H1 (cell line): ENCODE results near the gene ODR4. TPM values are rescaled to one million over a fixed set of nuclear protein-coding genes. Genes with fewer than 3 reads are reported as not detected.

ENCODE experiments used
- BACH1 ChIP-seq: IDR thresholded peaks from 2 replicates; pipeline ENCODE4 v1.6.1; 2012; ENCODE audit warnings: low read length, improper control_type of control experiment
- SIRT6 ChIP-seq: IDR thresholded peaks from one replicate; pipeline ENCODE4 v1.7.1; 2012; ENCODE audit warnings: low read length, inconsistent platforms
- SP4 ChIP-seq: IDR thresholded peaks from 2 replicates; pipeline ENCODE4 v1.6.1; 2012; ENCODE audit warnings: low read length, inconsistent platforms
- TBP ChIP-seq: IDR thresholded peaks from 2 replicates; pipeline ENCODE4 v1.6.1; 2011; ENCODE audit warnings: low read depth, low read length, improper control_type of control experiment
- YY1 ChIP-seq: IDR thresholded peaks from 2 replicates; pipeline ENCODE4 v1.6.1; 2011; ENCODE audit warnings: low read depth, mild to moderate bottlenecking, low read length
- polyA plus RNA-seq, 7 experiments: library from polyadenylated mRNA; depleted of rRNA in 3 of 7; stranded (reverse) in 5 of 7; unstranded in 2 of 7; fragments of >200 nt in 5 of 7; fragments of 200-250 nt in 2 of 7; gene quantifications; 1 replicate in 5 of 7; 2 replicates in 1 of 7; 4 replicates in 1 of 7; pipeline versions ENCODE4 v1.2.1 to v1.2.3, GENCODE V29; 2011 to 2013; ENCODE audit warnings: missing spikeins in 2 of 7, mixed read lengths in 2 of 7
- total RNA-seq: library from RNA; stranded (reverse); fragmentation: NEBNext Ultra II Directional; extraction: Animal tissue kit (Norgen Biotek cat#: 25700); gene quantifications from 2 replicates; pipeline ENCODE4 v1.2.1, GENCODE V29; 2021
- TF ChIP-seq, protein P1 (sequence below), 3 experiments: IDR thresholded peaks; 1 replicate in 2 of 3; 2 replicates in 1 of 3; pipeline versions ENCODE4 v1.5.1 to v1.6.1; 2011; ENCODE audit warnings: low read length in 3 of 3, mild to moderate bottlenecking in 3 of 3, inconsistent platforms in 2 of 3, low read depth in 1 of 3, moderate library complexity in 1 of 3; ENCODE audit not compliant: insufficient read depth in 1 of 3; ENCODE audit errors: control extremely low read depth in 1 of 3
- TF ChIP-seq, protein P2 (sequence below): fragments of 300-600 bp; sonication (generic); IDR thresholded peaks from 2 replicates; pipeline ENCODE4 v1.7.1; 2012; ENCODE audit warnings: low read length, moderate library complexity, mild to moderate bottlenecking, inconsistent platforms; ENCODE audit not compliant: insufficient replicate concordance
- TF ChIP-seq, protein P3 (sequence below): IDR thresholded peaks from 2 replicates; pipeline ENCODE4 v1.6.1; 2012; ENCODE audit warnings: inconsistent platforms

ODR4 gene
- total and polyA plus RNA-seq, 2 of the 8 experiments (the other 6 are each of a cell fraction or from before 2014, with no cell fraction given): 4.1 to 14.1 TPM

DNA sequence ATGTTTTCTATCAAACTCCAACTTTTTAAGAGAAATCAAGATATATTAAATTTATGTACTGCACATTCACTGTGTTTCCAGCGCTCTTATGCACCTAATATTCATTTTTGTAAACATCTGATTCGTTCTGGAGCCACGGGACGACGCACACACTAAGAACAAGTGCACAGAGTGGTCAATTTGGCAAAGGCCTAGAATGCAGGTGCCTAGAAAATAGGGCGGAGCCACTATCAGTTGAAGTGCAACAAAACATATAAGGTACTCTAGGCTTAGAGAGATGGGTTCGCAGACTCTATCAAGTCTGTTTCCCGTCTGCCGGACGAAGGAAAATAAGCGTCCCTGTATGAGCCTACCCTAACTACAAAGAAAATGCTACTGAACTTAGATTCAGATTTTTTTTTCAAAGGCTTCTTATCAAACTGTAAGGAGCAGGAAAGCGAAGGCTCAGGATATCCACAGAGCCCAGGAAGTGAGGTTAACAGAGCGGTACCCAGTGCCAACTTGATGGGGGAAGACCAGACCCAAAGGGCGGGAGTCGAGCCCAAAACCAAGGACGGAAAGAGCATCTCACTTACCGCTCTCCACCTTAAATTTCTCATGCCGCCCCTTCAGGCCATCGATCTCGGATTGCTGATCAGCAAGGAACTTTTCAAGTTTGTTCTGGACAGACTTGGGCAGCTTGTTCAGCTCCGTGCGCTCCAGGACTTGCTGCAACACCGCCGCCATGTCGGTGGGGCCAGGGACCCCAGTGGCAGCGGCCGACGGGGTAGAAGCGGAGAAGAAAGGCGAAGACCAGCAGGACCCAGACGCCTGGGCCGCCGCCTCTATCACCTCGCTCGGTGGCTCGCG, 1.1 kb upstream of the ODR4 start (continued):
- no peak for TF ChIP-seq BACH1
- TF ChIP-seq, protein P1, sequence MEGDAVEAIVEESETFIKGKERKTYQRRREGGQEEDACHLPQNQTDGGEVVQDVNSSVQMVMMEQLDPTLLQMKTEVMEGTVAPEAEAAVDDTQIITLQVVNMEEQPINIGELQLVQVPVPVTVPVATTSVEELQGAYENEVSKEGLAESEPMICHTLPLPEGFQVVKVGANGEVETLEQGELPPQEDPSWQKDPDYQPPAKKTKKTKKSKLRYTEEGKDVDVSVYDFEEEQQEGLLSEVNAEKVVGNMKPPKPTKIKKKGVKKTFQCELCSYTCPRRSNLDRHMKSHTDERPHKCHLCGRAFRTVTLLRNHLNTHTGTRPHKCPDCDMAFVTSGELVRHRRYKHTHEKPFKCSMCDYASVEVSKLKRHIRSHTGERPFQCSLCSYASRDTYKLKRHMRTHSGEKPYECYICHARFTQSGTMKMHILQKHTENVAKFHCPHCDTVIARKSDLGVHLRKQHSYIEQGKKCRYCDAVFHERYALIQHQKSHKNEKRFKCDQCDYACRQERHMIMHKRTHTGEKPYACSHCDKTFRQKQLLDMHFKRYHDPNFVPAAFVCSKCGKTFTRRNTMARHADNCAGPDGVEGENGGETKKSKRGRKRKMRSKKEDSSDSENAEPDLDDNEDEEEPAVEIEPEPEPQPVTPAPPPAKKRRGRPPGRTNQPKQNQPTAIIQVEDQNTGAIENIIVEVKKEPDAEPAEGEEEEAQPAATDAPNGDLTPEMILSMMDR (IDR thresholded peaks at IDR 0.05; ENCODE audit: control extremely low read depth in 1 of 3, insufficient read depth in 1 of 3, low read depth in 1 of 3, low read length in 3 of 3): no peak
- no peak for TF ChIP-seq SP4
- TF ChIP-seq TBP: no peak
- TF ChIP-seq, protein P2, sequence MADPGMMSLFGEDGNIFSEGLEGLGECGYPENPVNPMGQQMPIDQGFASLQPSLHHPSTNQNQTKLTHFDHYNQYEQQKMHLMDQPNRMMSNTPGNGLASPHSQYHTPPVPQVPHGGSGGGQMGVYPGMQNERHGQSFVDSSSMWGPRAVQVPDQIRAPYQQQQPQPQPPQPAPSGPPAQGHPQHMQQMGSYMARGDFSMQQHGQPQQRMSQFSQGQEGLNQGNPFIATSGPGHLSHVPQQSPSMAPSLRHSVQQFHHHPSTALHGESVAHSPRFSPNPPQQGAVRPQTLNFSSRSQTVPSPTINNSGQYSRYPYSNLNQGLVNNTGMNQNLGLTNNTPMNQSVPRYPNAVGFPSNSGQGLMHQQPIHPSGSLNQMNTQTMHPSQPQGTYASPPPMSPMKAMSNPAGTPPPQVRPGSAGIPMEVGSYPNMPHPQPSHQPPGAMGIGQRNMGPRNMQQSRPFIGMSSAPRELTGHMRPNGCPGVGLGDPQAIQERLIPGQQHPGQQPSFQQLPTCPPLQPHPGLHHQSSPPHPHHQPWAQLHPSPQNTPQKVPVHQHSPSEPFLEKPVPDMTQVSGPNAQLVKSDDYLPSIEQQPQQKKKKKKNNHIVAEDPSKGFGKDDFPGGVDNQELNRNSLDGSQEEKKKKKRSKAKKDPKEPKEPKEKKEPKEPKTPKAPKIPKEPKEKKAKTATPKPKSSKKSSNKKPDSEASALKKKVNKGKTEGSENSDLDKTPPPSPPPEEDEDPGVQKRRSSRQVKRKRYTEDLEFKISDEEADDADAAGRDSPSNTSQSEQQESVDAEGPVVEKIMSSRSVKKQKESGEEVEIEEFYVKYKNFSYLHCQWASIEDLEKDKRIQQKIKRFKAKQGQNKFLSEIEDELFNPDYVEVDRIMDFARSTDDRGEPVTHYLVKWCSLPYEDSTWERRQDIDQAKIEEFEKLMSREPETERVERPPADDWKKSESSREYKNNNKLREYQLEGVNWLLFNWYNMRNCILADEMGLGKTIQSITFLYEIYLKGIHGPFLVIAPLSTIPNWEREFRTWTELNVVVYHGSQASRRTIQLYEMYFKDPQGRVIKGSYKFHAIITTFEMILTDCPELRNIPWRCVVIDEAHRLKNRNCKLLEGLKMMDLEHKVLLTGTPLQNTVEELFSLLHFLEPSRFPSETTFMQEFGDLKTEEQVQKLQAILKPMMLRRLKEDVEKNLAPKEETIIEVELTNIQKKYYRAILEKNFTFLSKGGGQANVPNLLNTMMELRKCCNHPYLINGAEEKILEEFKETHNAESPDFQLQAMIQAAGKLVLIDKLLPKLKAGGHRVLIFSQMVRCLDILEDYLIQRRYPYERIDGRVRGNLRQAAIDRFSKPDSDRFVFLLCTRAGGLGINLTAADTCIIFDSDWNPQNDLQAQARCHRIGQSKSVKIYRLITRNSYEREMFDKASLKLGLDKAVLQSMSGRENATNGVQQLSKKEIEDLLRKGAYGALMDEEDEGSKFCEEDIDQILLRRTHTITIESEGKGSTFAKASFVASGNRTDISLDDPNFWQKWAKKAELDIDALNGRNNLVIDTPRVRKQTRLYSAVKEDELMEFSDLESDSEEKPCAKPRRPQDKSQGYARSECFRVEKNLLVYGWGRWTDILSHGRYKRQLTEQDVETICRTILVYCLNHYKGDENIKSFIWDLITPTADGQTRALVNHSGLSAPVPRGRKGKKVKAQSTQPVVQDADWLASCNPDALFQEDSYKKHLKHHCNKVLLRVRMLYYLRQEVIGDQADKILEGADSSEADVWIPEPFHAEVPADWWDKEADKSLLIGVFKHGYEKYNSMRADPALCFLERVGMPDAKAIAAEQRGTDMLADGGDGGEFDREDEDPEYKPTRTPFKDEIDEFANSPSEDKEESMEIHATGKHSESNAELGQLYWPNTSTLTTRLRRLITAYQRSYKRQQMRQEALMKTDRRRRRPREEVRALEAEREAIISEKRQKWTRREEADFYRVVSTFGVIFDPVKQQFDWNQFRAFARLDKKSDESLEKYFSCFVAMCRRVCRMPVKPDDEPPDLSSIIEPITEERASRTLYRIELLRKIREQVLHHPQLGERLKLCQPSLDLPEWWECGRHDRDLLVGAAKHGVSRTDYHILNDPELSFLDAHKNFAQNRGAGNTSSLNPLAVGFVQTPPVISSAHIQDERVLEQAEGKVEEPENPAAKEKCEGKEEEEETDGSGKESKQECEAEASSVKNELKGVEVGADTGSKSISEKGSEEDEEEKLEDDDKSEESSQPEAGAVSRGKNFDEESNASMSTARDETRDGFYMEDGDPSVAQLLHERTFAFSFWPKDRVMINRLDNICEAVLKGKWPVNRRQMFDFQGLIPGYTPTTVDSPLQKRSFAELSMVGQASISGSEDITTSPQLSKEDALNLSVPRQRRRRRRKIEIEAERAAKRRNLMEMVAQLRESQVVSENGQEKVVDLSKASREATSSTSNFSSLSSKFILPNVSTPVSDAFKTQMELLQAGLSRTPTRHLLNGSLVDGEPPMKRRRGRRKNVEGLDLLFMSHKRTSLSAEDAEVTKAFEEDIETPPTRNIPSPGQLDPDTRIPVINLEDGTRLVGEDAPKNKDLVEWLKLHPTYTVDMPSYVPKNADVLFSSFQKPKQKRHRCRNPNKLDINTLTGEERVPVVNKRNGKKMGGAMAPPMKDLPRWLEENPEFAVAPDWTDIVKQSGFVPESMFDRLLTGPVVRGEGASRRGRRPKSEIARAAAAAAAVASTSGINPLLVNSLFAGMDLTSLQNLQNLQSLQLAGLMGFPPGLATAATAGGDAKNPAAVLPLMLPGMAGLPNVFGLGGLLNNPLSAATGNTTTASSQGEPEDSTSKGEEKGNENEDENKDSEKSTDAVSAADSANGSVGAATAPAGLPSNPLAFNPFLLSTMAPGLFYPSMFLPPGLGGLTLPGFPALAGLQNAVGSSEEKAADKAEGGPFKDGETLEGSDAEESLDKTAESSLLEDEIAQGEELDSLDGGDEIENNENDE: no peak
- no peak for TF ChIP-seq SIRT6
- peak; percentile 64; the same call in 1 of the 2 replicates for TF ChIP-seq YY1
- TF ChIP-seq, protein P3, sequence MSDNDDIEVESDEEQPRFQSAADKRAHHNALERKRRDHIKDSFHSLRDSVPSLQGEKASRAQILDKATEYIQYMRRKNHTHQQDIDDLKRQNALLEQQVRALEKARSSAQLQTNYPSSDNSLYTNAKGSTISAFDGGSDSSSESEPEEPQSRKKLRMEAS: no peak
